SK-N-SH (cell line): Measurements from ENCODE around the gene SPRY4. TPM values are rescaled to one million over a fixed set of nuclear protein-coding genes. Genes with fewer than 3 reads are reported as not detected.
A peak's percentile ranks its signal among the peaks of the same experiment; 100 is the strongest.

ENCODE experiments used
- CTCF ChIA-PET: fragments of 300-600, 350-600 bp; formaldehyde crosslinking; extraction: SDS; loops from one replicate; lab custom pipeline; 2021; lab: Yijun Ruan, JAX
- POLR2A ChIA-PET: fragments of 350-600 bp; sonication (Branson Sonifier 250); formaldehyde crosslinking; extraction: SDS; loops from one replicate; lab custom pipeline; 2020; ENCODE audit warnings: antibody characterized with exemption, inconsistent platforms; lab: Yijun Ruan, JAX
- DNase-seq: peaks from one replicate; pipeline ENCODE4 v3.0.0; 2012
- H2AFZ ChIP-seq: fragments of 200-600 bp; sonication (generic); 2 replicates; pipeline ENCODE4 v1.8.1; 2016; ENCODE audit warnings: antibody characterized with exemption, mild to moderate bottlenecking, low read depth
- H3F3A ChIP-seq: fragments of 200-600 bp; sonication (generic); replicated peaks from 2 replicates; pipeline ENCODE3; 2016; ENCODE audit warnings: antibody characterized with exemption, mild to moderate bottlenecking; ENCODE audit not compliant: insufficient read depth
- H3K27ac ChIP-seq, 2 experiments: fragments of 200-500 bp in 1 of 2; fragments of 200-600 bp in 1 of 2; sonication (Bioruptor generic) in 1 of 2; sonication (generic), shearing (Covaris generic) in 1 of 2; 2 replicates each; pipeline versions ENCODE4 v1.5.1 to v1.6.1; 2014 to 2016; ENCODE audit warnings: low read depth in 2 of 2, inconsistent platforms in 1 of 2, low read length in 1 of 2, mild to moderate bottlenecking in 1 of 2, mixed read lengths in 1 of 2
- H3K27me3 ChIP-seq: fragments of 200-600 bp; sonication (generic), shearing (Covaris generic); 2 replicates; pipeline ENCODE4 v1.6.1; 2016; ENCODE audit warnings: mixed run types; ENCODE audit not compliant: insufficient read depth
- H3K36me3 ChIP-seq, 2 experiments: fragments of 200-500 bp in 1 of 2; fragments of 200-600 bp in 1 of 2; sonication (Bioruptor generic) in 1 of 2; sonication (generic) in 1 of 2; replicated peaks in 1 of 2; 2 replicates each; pipeline versions ENCODE3 to v1.5.1; 2014 to 2016; ENCODE audit warnings: low read length in 1 of 2, mild to moderate bottlenecking in 1 of 2; ENCODE audit not compliant: insufficient read depth in 2 of 2, control insufficient read depth in 1 of 2
- H3K4me1 ChIP-seq, 2 experiments: fragments of 200-500 bp in 1 of 2; fragments of 200-600 bp in 1 of 2; sonication (Bioruptor generic) in 1 of 2; sonication (generic), shearing (Covaris generic) in 1 of 2; 2 replicates each; pipeline versions ENCODE4 v1.5.1 to v1.6.1; 2014 to 2016; ENCODE audit warnings: low read depth in 1 of 2, low read length in 1 of 2, mixed run types in 1 of 2; ENCODE audit not compliant: insufficient read depth in 2 of 2, control insufficient read depth in 1 of 2
- H3K4me2 ChIP-seq: fragments of 200-600 bp; sonication (generic), shearing (Covaris generic); 2 replicates; pipeline ENCODE4 v1.6.1; 2017; ENCODE audit warnings: mixed run types
- H3K4me3 ChIP-seq, 2 experiments: fragments of 200-500 bp in 1 of 2; fragments of 200-600 bp in 1 of 2; sonication (Bioruptor generic) in 1 of 2; sonication (generic), shearing (Covaris generic) in 1 of 2; 2 replicates each; pipeline versions ENCODE4 v1.5.1 to v1.8.1; 2014 to 2016; ENCODE audit warnings: low read depth in 2 of 2, inconsistent platforms in 1 of 2, low read length in 1 of 2, mild to moderate bottlenecking in 1 of 2, mixed read lengths in 1 of 2, moderate library complexity in 1 of 2
- H3K79me2 ChIP-seq: fragments of 200-600 bp; sonication (generic); 2 replicates; pipeline ENCODE4 v1.8.1; 2017; ENCODE audit warnings: mild to moderate bottlenecking; ENCODE audit not compliant: insufficient read depth
- H3K9ac ChIP-seq: fragments of 200-600 bp; sonication (generic); 2 replicates; pipeline ENCODE4 v1.6.1; 2017; ENCODE audit warnings: mixed run types
- H3K9me2 ChIP-seq: fragments of 200-600 bp; sonication (generic); 2 replicates; pipeline ENCODE4 v1.6.1; 2017; ENCODE audit warnings: mixed run types
- H3K9me3 ChIP-seq: fragments of 200-600 bp; sonication (generic); 2 replicates; pipeline ENCODE4 v1.6.1; 2017; ENCODE audit warnings: mixed run types, mild to moderate bottlenecking, moderate library complexity
- H4K20me1 ChIP-seq: fragments of 200-600 bp; sonication (generic); 2 replicates; pipeline ENCODE4 v1.6.1; 2017; ENCODE audit warnings: mild to moderate bottlenecking, mixed run types; ENCODE audit not compliant: insufficient read depth
- ELF1 ChIP-seq: IDR thresholded peaks from 2 replicates; pipeline ENCODE4 v1.4.0; 2012
- EP300 ChIP-seq, 2 experiments: IDR thresholded peaks; 2 replicates each; pipeline versions ENCODE4 v1.4.0 to v1.6.1; 2012; ENCODE audit warnings: borderline replicate concordance in 1 of 2, low read depth in 1 of 2, low read length in 1 of 2
- EZH2phosphoT487 ChIP-seq: fragments of 200-600 bp; sonication (generic); IDR thresholded peaks from 2 replicates; pipeline ENCODE4 v1.6.1; 2017; ENCODE audit warnings: low read depth, mixed run types, mild to moderate bottlenecking, antibody characterized with exemption, moderate library complexity, borderline replicate concordance
- FOSL2 ChIP-seq: IDR thresholded peaks from 2 replicates; pipeline ENCODE4 v1.4.0; 2012; ENCODE audit warnings: low read depth, mild to moderate bottlenecking, moderate library complexity, borderline replicate concordance
- FOXM1 ChIP-seq: IDR thresholded peaks from 2 replicates; pipeline ENCODE4 v1.4.0; 2012; ENCODE audit warnings: low read depth, mild to moderate bottlenecking
- GABPA ChIP-seq: IDR thresholded peaks from 2 replicates; pipeline ENCODE4 v1.4.0; 2012; ENCODE audit warnings: low read depth, mild to moderate bottlenecking
- JUND ChIP-seq: IDR thresholded peaks from 2 replicates; pipeline ENCODE4 v1.4.0; 2012
- MXI1 ChIP-seq: IDR thresholded peaks from 2 replicates; pipeline ENCODE4 v1.6.1; 2012; ENCODE audit warnings: mild to moderate bottlenecking, low read depth, low read length, improper control_type of control experiment
- NFIC ChIP-seq: IDR thresholded peaks from 2 replicates; pipeline ENCODE4 v1.4.0; 2012; ENCODE audit warnings: borderline replicate concordance
- NRF1 ChIP-seq: IDR thresholded peaks from 2 replicates; pipeline ENCODE4 v1.6.1; 2012; ENCODE audit warnings: low read depth, mild to moderate bottlenecking, low read length
- POLR2AphosphoS5 ChIP-seq: IDR thresholded peaks from 2 replicates; pipeline ENCODE4 v1.6.1; 2012; ENCODE audit warnings: low read depth, low read length
- RAD21 ChIP-seq: IDR thresholded peaks from 2 replicates; pipeline ENCODE4 v1.6.1; 2012; ENCODE audit warnings: mild to moderate bottlenecking, low read length
- RFX5 ChIP-seq: IDR thresholded peaks from 2 replicates; pipeline ENCODE4 v1.6.1; 2012; ENCODE audit warnings: mild to moderate bottlenecking, improper control_type of control experiment, low read length
- RXRA ChIP-seq: IDR thresholded peaks from 2 replicates; pipeline ENCODE4 v1.4.0; 2012; ENCODE audit warnings: low read depth, mild to moderate bottlenecking, borderline replicate concordance
- SMC3 ChIP-seq: IDR thresholded peaks from 2 replicates; pipeline ENCODE4 v1.6.1; 2012; ENCODE audit warnings: low read depth, low read length, improper control_type of control experiment
- TAF1 ChIP-seq: IDR thresholded peaks from 2 replicates; pipeline ENCODE4 v1.6.1; 2012; ENCODE audit warnings: low read depth, mild to moderate bottlenecking, low read length, moderate library complexity, borderline replicate concordance
- TCF12 ChIP-seq: IDR thresholded peaks from 2 replicates; pipeline ENCODE4 v1.4.0; 2012
- TEAD4 ChIP-seq: IDR thresholded peaks from 2 replicates; pipeline ENCODE4 v1.4.0; 2012; ENCODE audit warnings: mild to moderate bottlenecking, borderline replicate concordance; ENCODE audit not compliant: insufficient read depth
- WGBS: methylation state at CpG from one replicate; pipeline ENCODE4 v1.1.6; 2017; ENCODE audit warnings: low lambda C conversion rate; 5-methylcytosine and 5-hydroxymethylcytosine counted together
- polyA plus RNA-seq, 3 experiments: library from polyadenylated mRNA; depleted of rRNA; stranded (reverse); fragments of >200 nt; gene quantifications; 2 replicates each; pipeline ENCODE4 v1.2.3, GENCODE V29; 2012
- TF ChIP-seq, protein P1 (sequence below): IDR thresholded peaks from 2 replicates; pipeline ENCODE4 v1.6.1; 2012; ENCODE audit warnings: mild to moderate bottlenecking, low read depth, low read length, moderate library complexity
- TF ChIP-seq, protein P2 (sequence below): IDR thresholded peaks from 2 replicates; pipeline ENCODE4 v1.4.0; 2012; ENCODE audit warnings: low read depth
- TF ChIP-seq, protein P3 (sequence below): IDR thresholded peaks from 2 replicates; pipeline ENCODE4; 2012
- TF ChIP-seq, protein P4 (sequence below): fragments of 150-350 bp; IDR thresholded peaks from 2 replicates; pipeline ENCODE4 v1.6.1; 2017; ENCODE audit warnings: antibody characterized with exemption, low read length, low read depth, borderline replicate concordance

Gene SPRY4
- polyA plus RNA-seq, 1 of the 3 experiments (the other 2 are of a cell fraction), result 18.0 TPM

DNA sequence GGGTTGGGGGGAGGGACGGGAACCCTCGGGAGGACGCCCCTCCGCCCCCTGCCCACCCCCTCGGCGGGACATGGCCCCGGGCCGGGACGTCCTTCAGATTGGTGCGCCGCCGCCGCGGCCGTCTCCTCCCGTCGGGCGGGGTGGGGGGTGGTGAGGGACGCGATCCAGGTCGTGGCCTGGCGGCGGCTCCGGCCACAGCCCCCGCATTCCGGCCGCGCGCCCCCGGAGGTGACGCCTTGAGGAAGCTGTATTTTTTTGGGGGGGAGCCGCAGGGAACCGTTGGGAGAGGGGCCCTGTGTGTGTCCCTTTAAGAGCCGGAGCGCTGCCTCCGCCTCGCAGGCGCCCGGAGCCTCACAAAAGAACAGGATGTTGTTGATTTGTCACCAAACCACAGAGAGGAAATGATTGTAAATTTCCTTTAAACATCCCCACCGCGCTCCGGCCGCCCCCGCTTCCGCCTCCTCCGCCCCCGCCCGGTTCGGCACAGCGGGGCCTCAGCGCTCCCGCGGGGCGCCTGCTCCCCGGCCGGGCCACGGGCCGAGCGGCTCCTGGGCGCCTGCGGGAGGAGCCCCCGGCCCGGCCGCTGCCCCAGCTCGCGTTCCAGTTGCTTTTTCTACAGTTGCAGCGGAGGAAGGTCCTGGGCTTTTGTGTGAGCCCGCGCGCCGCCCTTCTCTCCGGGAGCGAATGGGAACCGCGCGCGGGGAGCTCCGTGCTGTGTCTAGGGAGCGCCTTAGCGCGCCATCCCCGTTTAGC lies 32.1 kb upstream of the SPRY4 start:
- TF ChIP-seq NFIC, result peak; percentile 55; the same call in 1 of the 2 replicates
- peak; percentile 67; the same call in 1 of the 2 replicates for TF ChIP-seq FOXM1
- TF ChIP-seq NRF1, result no peak
- TF ChIP-seq, protein P1, sequence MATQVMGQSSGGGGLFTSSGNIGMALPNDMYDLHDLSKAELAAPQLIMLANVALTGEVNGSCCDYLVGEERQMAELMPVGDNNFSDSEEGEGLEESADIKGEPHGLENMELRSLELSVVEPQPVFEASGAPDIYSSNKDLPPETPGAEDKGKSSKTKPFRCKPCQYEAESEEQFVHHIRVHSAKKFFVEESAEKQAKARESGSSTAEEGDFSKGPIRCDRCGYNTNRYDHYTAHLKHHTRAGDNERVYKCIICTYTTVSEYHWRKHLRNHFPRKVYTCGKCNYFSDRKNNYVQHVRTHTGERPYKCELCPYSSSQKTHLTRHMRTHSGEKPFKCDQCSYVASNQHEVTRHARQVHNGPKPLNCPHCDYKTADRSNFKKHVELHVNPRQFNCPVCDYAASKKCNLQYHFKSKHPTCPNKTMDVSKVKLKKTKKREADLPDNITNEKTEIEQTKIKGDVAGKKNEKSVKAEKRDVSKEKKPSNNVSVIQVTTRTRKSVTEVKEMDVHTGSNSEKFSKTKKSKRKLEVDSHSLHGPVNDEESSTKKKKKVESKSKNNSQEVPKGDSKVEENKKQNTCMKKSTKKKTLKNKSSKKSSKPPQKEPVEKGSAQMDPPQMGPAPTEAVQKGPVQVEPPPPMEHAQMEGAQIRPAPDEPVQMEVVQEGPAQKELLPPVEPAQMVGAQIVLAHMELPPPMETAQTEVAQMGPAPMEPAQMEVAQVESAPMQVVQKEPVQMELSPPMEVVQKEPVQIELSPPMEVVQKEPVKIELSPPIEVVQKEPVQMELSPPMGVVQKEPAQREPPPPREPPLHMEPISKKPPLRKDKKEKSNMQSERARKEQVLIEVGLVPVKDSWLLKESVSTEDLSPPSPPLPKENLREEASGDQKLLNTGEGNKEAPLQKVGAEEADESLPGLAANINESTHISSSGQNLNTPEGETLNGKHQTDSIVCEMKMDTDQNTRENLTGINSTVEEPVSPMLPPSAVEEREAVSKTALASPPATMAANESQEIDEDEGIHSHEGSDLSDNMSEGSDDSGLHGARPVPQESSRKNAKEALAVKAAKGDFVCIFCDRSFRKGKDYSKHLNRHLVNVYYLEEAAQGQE, result 0 out of 2 replicates have a peak, but pooled peaks have one; percentile 27
- TF ChIP-seq, protein P2, sequence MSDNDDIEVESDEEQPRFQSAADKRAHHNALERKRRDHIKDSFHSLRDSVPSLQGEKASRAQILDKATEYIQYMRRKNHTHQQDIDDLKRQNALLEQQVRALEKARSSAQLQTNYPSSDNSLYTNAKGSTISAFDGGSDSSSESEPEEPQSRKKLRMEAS, result peak; percentile 38; the same call in 1 of the 2 replicates
- peak; percentile 67 for TF ChIP-seq JUND
- TF ChIP-seq, protein P3, sequence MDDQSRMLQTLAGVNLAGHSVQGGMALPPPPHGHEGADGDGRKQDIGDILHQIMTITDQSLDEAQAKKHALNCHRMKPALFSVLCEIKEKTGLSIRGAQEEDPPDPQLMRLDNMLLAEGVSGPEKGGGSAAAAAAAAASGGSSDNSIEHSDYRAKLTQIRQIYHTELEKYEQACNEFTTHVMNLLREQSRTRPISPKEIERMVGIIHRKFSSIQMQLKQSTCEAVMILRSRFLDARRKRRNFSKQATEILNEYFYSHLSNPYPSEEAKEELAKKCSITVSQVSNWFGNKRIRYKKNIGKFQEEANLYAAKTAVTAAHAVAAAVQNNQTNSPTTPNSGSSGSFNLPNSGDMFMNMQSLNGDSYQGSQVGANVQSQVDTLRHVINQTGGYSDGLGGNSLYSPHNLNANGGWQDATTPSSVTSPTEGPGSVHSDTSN, result peak; percentile 81
- 0 out of 2 replicates have a peak, but pooled peaks have one; percentile 16 for TF ChIP-seq SMC3
- peak; percentile 62; the same call in 1 of the 2 replicates for TF ChIP-seq ELF1
- peak; percentile 69; the same call in 1 of the 2 replicates for TF ChIP-seq RXRA
- peak; percentile 60 for TF ChIP-seq TEAD4
- TF ChIP-seq MXI1, result peak; percentile 32; the same call in 1 of the 2 replicates
- TF ChIP-seq GABPA, result peak; percentile 69
- TF ChIP-seq, protein P4, sequence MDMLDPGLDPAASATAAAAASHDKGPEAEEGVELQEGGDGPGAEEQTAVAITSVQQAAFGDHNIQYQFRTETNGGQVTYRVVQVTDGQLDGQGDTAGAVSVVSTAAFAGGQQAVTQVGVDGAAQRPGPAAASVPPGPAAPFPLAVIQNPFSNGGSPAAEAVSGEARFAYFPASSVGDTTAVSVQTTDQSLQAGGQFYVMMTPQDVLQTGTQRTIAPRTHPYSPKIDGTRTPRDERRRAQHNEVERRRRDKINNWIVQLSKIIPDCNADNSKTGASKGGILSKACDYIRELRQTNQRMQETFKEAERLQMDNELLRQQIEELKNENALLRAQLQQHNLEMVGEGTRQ, result no peak
- peak; percentile 56 for TF ChIP-seq POLR2AphosphoS5
- TF ChIP-seq EP300 (IDR thresholded peaks at IDR 0.05; ENCODE audit: borderline replicate concordance in 1 of 2, low read depth in 1 of 2, low read length in 1 of 2), result peak; percentile 46 to 75; a peak in 3 of 4 replicates
- no peak for TF ChIP-seq RAD21
- peak; percentile 66; the same call in 1 of the 2 replicates for TF ChIP-seq TAF1
- TF ChIP-seq FOSL2, result peak; percentile 41
- TF ChIP-seq TCF12, result peak; percentile 61; the same call in 1 of the 2 replicates
- no peak for TF ChIP-seq RFX5
- TF ChIP-seq EZH2phosphoT487, result no peak

More for the DNA sequence above, 32.1 kb upstream of the SPRY4 start:
- H3K4me3 ChIP-seq, result peak overlapping the region; percentile 58 to 59
- ChIA-PET POLR2A (interaction anchor here (0.6 to 3.0 kb wide), 16 partner anchors 9 to 452 kb away, joined by 3 to 23 read pairs (median 4); partner anchors contain the start of gene SPRY4), CTCF (interaction anchor here (0.8 to 5.4 kb wide), 7 partner anchors 11 to 342 kb away, joined by 3 to 58 read pairs (median 5); no protein-coding TSS in a partner anchor)
- peak overlapping the region; percentile 96 for H3K4me2 ChIP-seq
- H3K79me2 ChIP-seq, result peaks cover 35% of the 10 kb centered on the region
- peak overlapping the region; percentile 96 for H3K9ac ChIP-seq
- no peaks in the 10 kb centered on the region for H3K9me2 ChIP-seq
- peak overlapping the region; percentile 98 to 99 for H3K27ac ChIP-seq
- WGBS, result under 1% methylated on average over 36 of the region's 82 CpGs
- no peaks in the 10 kb centered on the region for H3K36me3 ChIP-seq
- H2AFZ ChIP-seq, result peak overlapping the region; percentile 82
- peak; percentile 92 for DNase-seq
- H3K9me3 ChIP-seq, result no peaks in the 10 kb centered on the region
- peaks cover 29 to 34% of the 10 kb centered on the region in 2 experiments for H3K4me1 ChIP-seq
- H3K27me3 ChIP-seq, result no peaks in the 10 kb centered on the region
- no peaks in the 10 kb centered on the region for H4K20me1 ChIP-seq
- peaks cover 23% of the 10 kb centered on the region for H3F3A ChIP-seq
